G401 (cell line): ENCODE results near the gene VEZF1. TPM values are rescaled to one million over a fixed set of nuclear protein-coding genes. Genes with fewer than 3 reads are reported as not detected.

Experiments used
- DNase-seq: peaks from one replicate; pipeline ENCODE4 v3.0.0-alpha.2; 2015; ENCODE audit warnings: low spot score
- in situ Hi-C: cut with HindIII; loops from 2 replicates; pipeline ENCODE4 v1.10.0; 2016; ENCODE audit warnings: low sequenced_read_pairs, mixed read lengths
- total RNA-seq: library from RNA; depleted of rRNA; stranded (reverse); fragments of >200 nt; shearing (Covaris generic); gene quantifications from 2 replicates; pipeline ENCODE4 v1.2.3, GENCODE V29; 2014; rRNA removed

VEZF1 gene, protein sequence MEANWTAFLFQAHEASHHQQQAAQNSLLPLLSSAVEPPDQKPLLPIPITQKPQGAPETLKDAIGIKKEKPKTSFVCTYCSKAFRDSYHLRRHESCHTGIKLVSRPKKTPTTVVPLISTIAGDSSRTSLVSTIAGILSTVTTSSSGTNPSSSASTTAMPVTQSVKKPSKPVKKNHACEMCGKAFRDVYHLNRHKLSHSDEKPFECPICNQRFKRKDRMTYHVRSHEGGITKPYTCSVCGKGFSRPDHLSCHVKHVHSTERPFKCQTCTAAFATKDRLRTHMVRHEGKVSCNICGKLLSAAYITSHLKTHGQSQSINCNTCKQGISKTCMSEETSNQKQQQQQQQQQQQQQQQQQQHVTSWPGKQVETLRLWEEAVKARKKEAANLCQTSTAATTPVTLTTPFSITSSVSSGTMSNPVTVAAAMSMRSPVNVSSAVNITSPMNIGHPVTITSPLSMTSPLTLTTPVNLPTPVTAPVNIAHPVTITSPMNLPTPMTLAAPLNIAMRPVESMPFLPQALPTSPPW
- 22.7 and 37.4 TPM in 2 replicates for total RNA-seq

DNA sequence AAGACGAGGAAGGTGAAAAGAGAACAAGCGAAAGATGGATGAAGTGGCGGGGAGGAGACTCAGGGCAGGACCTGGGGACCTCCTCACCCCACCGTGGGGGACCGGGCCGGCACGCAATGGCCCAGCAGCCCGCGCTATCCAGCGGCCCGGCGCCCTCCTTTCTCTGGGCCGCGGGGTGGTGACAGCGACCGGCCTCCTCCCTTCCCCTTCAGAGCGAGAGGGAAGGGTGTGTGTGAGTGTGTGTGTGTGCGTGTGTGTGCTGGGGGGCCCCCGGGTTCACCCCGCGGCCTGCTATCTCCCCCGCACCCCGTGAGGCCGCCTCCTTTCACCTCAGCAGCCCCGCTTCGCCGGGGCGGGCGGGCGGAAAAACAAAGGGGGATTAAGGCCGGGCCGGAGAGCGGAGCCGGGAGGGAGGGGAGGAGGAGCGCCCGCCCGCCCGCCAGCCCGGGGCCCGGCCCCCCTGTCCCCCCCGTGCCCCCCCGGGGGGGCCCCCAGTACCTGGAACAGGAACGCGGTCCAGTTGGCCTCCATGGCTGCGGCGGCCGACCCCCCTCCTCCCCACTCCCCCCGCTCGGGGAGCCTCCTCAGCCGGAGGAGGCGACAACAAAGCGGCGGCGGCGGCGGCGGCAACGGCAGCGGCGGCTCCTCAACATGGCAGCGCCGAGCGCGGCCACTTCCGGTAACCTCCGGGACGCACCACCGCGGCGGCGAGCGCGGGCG, at the start of gene VEZF1:
Gene VEZF1 (minus strand): TSS at position 674 of the 720 bp plus-strand sequence. CDS start 143 bp downstream, at position 531.
- in situ Hi-C loops = no loop called here
- peak; percentile 61 for DNase-seq

DNA sequence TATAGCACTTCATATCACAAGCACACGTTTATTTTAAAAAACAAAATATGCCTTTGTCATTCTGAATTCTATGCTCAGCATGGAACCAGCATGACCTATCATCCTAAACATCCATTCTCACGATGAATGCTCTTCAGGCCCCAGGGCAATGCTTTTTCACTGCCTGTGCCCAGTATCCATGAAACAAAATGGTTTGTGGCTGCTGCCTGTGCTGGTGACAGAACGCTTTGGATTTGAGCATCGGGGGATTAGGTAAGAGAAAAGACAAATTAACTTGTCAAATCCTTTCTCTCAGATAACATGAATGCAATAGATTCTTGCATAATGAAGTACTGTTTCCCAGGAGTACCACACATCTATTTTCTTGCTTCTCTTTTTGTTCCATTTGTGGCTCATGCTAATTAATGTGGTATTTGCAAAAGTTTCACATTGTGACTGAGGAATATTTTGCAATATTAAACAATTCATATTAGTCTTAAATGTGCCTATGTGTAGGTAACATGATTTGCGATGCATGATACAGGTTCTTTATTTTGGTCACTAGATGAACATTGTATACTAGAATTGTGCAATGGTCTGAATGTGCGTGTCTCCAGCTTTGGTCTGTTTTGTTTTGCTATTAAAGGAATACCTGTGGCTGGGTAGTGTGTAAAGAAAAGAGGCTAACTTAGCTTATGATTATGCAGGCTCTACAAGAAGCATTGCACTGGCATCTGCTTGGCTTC, 44.8 kb upstream of the VEZF1 start:
- in situ Hi-C loops = no loop called here
- no peak for DNase-seq

DNA sequence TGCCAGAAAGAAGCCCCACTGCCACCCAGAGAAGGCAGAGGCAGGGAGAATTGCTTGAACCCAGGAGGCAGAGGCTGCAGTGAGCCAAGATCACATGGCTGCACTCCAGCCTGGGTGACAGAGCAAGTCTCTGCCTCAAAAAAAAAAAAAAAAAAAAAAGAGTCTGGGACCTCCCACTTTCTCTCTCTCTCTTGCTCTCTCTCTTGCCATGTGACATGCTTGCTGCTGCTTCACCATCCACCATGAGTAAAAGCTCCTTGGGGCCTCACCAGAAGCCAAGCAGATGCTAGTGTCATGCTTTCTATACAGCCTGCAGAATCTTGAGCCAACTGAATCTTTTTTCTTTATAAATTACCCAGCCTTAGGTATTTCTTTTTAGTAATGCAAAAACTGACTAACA, 40.5 kb upstream of the VEZF1 start:
- no peak for DNase-seq
- in situ Hi-C loops = no loop called here

DNA sequence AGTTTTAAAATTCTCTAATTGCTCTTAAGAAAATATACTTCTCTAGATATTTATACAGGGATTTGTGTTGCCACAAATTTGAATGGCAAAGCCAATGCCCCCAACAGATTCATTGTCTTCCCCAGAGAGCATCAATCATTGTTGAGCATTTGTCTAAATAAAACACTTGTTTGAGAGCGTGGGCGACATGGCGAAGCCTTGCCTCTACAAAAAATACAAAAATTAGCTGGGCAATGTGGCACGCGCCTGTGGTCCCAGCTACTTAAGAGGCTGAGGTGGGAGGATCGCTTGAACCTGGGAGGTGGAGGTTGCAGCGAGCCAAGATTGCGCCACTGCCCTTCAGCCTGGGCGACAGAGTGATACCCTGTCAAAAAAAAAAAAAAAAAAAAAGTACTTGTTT, 32.3 kb upstream of the VEZF1 start:
- in situ Hi-C loops = no loop called here

DNA sequence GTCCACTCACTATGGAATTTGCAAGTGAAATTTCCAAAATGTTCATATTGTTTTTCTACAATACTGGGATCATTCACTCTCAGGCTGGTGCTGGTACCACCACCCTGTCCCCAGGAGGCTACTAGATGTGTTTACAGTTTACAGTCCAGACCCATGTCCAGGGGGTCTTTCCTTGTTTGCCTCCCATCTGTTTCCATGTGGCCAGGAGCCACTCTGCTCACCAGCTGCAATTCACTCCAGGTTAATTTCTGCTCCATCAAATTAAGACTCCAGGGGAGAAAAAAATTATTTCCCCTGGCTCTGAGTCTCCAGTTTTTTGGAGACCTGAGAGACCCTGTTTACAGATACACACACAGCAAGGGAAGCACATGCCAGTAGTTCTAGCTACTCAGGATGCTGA, 31.5 kb upstream of the VEZF1 start:
- in situ Hi-C loops = no loop called here
- DNase-seq = no peak

More for the DNA sequence above, 32.3 kb upstream of the VEZF1 start:
- no peak for DNase-seq

DNA sequence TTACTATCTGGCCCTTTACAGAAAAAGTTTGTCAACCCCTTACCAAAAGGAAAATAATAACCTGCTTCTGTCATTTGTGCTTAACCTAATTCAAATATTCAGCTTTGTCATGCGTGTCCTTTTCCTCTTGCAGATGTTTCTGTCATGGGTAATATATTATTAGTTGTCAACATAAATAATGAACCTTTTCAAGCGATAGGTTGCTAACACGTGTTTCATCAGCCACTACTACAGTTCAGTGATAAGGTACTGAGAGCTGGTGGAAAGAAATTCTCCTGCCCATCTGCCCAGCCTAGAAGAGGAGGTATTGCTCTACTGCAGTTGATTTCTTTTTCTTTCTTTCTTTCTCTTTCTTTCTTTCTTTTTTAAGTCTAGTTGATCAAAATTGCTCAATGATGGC, 31.0 kb upstream of the VEZF1 start:
- in situ Hi-C loops = no loop called here
- no peak for DNase-seq

DNA sequence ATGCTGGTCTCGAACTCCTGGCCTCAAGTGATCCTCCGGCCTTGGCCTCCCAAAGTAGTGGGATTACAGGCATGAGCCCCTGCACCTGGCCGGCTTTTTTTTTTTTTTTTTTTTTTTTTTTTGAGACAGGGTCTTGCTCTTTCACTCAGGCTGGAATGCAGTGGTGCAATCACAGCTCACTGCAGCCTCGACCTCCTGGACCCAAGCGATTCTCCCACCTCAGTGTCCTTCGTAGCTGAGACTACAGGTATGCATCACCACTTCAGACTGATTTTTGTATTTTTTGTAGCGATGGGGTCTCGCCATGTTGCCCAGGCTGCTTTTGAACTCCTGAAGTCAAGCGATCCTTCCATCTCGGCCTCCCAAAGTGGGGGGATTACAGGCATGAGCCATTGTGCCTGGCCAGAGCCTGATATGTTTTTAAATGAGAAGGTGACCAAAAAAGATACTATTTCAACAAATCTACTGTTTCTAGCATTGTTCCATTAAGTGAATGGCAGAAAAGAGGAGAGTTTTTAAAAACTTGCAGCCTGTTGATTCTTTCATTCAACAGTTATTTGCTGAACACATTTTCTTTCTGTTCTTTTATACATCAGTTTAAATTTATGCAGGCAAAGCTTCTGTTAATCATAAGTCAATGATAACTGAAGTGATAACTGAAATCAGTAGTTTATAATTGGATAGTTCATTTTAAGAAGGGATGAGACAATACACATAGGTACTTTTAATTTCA, 22.2 kb upstream of the VEZF1 start:
- in situ Hi-C loops = no loop called here

DNA sequence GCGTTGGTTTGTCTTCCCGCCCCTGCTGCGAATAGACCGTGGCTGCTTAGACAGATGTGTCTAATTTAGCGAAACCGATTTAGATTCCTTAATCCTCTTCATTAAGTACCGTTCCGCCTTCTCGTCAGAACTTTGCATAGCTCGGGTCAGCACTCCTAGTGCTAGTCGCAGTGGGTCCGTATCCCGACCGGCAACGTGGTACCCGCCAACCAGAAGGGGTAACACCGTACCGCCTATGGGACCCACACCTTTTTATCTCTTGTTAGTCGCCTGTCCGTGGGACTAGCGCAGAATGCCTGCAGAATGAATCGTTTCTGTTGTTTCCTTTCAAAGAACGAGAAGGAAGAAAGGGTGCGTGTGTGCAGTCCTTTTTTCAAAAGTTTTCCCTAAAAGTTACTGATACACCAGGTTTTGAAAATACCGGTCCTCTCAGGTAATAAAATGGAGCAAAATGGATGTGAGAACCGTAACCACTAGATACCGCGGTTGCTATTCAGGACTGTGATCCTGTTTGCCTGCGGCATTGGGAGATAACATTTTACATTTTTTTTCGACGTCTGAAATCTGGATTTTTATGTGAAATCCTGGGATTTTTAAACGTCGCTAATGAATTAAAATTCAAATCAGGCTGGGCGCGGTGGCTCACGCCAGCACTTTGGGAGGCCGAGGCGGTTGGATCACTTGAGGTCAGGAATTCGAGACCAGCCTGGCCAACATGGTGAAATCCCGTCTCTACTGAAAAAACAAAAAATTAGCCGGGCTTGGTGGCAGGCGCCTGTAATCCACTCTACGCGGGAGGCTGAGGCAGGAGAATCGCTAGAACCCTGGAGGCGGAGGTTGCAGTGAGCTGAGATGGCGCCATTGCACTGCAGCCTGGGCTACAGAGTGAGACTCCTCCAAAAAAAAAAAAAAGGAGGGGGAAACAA, 20.0 kb upstream of the VEZF1 start:
- in situ Hi-C loops = no loop called here

More for the DNA sequence above, 22.2 kb upstream of the VEZF1 start:
- DNase-seq = no peak

DNA sequence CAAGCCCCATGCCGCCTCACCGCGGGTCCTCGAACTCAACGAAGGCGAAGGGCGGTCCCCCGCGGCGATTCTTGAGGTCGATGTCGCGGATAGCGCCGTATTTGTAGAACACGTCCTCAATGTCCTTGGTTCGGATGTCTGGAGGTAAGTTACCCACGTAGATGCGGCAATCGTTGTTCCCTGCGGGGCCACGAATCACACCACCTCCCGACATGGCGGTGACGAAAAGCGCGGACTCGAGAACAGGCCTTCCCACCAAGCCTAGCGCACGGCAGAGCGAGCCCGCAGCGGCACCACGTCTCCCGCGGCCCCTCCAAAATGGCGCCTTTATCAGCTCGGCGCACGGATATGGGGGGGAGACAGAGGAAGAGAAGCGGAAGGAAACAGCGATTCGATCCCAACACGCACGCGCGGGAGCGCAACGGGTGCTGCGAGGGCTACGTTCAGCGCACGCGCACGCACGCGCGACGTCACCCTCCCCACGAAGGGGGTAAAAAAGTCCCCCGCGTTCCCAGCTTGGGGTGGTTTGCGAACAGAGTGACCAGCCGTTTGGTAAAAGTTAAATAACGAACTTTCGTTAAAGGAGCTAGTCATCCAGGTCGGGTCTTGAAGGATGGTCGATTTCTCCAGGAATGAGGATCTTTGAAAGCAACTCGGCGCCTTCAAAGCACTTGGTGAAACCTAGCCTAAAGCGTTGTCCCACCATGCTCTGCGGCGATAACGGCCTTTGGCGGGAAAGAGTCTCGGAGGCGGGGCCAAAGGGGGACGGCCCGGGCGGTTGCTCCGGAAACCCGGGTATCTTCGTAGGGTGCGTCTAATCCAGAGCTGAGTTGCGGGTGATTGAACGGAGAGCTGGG, 19.1 kb upstream of the VEZF1 start, which contains the start of gene SRSF1:
Gene SRSF1 (minus strand): TSS at position 323 of the 857 bp plus-strand sequence. CDS start 109 bp downstream, at position 214.
- DNase-seq = peak; percentile 97
- in situ Hi-C loops = no loop called here

More for the DNA sequence above, 20.0 kb upstream of the VEZF1 start:
- no peak for DNase-seq

DNA sequence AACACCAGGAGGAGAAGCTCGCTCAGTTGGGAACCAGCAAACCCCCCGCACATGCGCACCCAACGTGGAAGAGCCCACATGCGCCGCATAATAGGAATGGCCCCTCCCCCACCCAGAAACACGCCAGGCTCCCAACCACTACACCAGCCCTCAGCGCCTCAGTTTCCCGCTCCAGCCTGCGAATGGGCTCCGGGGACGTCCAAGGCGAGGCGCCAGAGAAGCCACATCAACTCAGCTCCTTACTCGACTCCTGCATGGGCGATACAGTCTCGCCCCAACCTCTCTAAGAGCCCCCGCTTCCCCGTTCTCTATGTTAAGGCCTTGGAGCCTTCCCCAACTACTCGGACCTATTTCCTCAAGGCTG, 18.5 kb upstream of the VEZF1 start:
- peak; percentile 76 for DNase-seq
- in situ Hi-C loops = no loop called here

DNA sequence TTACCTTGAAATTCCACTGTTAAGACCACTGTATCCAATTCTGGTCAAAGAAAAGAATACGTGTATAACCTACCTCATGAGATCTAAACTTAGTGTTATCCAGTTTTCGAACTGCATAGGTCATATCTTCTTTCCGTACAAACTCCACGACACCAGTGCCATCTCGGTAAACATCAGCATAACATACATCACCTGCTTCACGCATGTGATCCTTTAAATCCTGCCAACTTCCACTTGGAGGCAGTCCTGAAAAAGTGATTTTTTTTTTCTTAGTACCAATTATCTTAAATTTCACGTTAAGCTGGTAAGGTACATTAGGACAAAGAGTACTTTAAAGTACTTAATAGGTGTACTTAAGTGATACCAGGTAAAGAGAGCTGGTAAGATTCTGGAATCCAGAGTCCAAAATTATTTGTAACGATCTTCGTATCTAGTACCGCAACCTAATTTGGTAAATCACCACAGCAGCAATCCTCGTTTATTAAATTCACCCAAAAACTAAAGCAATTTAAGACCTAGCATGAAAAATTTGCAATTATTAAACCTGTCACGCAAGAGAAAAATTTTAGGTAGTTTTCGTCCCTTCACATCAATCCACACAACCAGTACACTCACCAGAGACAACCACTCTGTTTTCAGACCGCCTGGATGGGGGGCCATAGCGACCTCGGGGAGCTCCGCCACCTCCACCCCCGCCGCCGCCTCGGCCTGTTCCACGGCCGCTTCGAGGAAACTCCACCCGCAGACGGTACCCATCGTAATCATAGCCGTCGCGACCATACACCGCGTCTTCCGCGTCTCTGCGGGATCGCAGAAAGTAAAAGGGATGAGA, 17.9 kb upstream of the VEZF1 start:
- in situ Hi-C loops = no loop called here
- DNase-seq = no peak

DNA sequence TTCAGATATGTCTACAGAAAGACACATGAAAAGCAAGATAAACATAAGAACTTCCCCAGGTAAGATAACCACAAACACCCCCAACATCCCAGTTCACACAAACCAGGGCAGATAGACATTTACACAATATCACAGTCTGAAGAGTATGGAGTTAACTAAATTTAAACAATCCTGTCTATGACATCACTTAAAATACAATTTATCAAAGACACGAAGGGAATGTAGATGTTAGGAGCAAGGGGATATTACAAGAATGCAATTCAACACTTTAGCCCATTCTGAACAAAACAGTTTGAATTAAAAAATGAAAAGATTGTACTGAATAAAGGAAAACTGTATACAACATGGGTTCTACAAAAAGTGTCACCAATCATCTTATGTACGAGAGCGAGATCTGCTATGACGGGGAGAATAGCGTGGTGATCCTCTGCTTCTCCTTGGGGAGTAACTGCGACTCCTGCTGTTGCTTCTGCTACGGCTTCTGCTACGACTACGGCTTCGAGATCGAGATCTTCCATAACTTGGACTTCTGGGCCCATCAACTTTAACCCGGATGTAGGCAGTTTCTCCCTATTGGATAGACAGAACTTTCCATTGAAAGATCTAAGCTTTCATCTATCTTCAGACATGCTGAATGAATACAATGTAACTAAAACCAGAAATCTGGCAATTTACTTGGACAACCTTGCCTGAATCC, 17.1 kb upstream of the VEZF1 start:
- DNase-seq = no peak
- in situ Hi-C loops = no loop called here

DNA sequence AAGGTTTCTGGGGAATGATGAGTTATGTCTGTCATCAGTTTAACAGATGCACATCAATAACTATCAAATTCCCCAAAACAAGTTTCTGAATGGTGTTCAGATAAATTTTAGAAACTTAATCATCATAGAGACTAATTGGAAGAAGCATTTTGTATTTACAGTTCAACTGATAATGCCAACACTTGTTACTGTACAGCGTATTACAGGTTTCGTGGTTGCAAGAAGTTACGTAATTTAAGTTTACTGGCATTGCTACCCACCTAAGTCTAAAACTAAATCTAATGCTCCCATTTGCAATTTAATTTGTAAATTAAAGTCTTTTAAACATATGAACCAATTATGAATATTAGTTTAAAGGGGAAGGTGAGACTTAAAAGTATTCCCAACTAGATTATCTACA, 16.0 kb upstream of the VEZF1 start:
- no peak for DNase-seq
- in situ Hi-C loops = no loop called here

DNA sequence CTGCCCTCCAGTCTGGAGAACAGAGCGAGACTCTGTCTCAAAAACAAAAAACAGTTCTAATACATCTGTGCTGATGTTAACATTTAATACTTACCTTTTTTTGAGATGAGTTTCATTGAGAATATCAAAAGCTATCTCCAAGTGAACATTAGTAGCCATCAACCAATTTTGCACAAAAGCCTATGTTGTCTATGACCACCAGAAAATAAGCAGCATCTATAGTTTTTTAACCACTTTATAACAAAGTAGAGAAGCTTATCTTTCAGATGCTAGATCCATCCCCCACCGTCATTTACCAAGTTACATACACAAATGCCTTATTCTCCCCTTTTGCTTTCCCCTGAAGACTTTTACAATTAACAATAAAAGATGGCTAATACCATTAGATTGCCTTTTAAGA, 14.9 kb upstream of the VEZF1 start:
- DNase-seq = no peak
- in situ Hi-C loops = no loop called here

DNA sequence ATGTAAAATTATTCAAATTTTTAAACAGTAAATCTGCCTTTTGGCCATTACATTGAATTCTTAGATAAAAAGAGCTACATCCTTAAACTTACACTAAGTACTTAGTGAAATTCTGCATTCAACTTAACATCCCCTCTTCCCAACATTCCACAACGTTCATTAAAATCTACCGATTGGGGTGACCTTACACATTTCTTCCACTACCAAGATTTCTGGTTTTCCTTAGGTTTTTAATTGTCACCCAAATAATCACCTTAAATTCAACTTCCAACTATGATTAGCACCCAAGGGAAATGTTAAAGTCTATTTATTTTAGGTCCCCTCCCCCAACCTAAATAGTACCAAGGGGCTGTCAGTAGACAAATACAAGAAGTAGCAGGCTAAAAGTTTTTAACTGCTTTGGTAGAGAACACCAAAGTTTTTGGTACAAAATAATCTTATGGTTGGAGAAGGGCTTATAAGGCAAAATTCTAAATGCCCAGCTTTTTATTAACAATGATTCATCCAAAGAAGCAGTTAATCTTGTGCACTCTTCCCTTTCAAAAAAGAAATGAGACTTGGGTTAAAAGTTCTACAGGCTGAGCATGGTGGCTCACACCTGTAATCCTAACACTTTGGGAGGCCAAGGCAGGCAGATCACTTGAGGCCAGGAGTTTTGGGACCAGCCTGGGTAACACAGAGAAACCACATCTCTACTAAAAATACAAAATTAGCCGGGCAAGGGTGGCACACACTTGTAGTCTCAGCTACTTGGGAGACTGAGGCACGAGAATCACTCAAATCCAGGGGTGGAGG, 14.3 kb upstream of the VEZF1 start:
- in situ Hi-C loops = no loop called here
- no peak for DNase-seq
